Measurements from ENCODE around the gene APOBEC3G.
"Not testable (repeated sequence)": the region's sequence is repeated elsewhere in the genome, so short reads cannot be mapped to it uniquely, and the experiment has no call there.

- not testable (repeated sequence) for TF ChIP-seq POLR2A, CTCF (IDR thresholded peaks at IDR 0.05)
These were observed 36.9 kb upstream of the APOBEC3G start for GRCh38 chr22:39040155-39040537.

Data from breast epithelium (tissue), 3 donors.